SK-N-MC (cell line): ENCODE results near the gene SPTLC2.

ENCODE experiments used
- EZH2 ChIP-seq: fragments of 200-600 bp; sonication (generic); IDR thresholded peaks from one replicate; pipeline ENCODE4 v1.6.1; 2017; ENCODE audit warnings: antibody characterized with exemption
- FOXP2 ChIP-seq: optimal IDR thresholded peaks from 2 replicates; pipeline ENCODE3; 2011; ENCODE audit warnings: mild to moderate bottlenecking, moderate library complexity; ENCODE audit not compliant: insufficient read depth; ENCODE audit errors: extremely low read length, control extremely low read depth
- POLR2AphosphoS5 ChIP-seq: IDR thresholded peaks from 2 replicates; pipeline ENCODE4 v1.6.1; 2012; ENCODE audit warnings: mild to moderate bottlenecking, low read depth, low read length, borderline replicate concordance

- TF ChIP-seq EZH2 = no peak
- TF ChIP-seq POLR2AphosphoS5 = no peak
- no peak for TF ChIP-seq FOXP2
Measured at GRCh38 chr14:77640756-77641533, 24.5 kb upstream of the SPTLC2 start.
